Fibroblast of the aortic adventitia (primary cell): ENCODE data around the gene MEGF10. TPM values are rescaled to one million over a fixed set of nuclear protein-coding genes. Genes with fewer than 3 reads are reported as not detected.
"Not testable (repeated sequence)": the region's sequence is repeated elsewhere in the genome, so short reads cannot be mapped to it uniquely, and the experiment has no call there.

Experiments used
- DNase-seq: peaks from one replicate; pipeline ENCODE4 v3.0.0-alpha.2; 2010; ENCODE audit warnings: low read depth
- H3K4me3 ChIP-seq: 2 replicates; pipeline ENCODE4 v1.5.1; 2011; ENCODE audit warnings: low read depth, mild to moderate bottlenecking, control low read depth, low read length, moderate library complexity
- CTCF ChIP-seq: IDR thresholded peaks from 2 replicates; pipeline ENCODE4 v1.5.1; 2011; ENCODE audit warnings: mild to moderate bottlenecking, low read length, control low read depth, inconsistent platforms; ENCODE audit not compliant: insufficient read depth
- total RNA-seq: library from RNA; depleted of rRNA; stranded (reverse); fragments of >200 nt; gene quantifications from 2 replicates; pipeline ENCODE4 v1.2.3, GENCODE V29; 2012; ENCODE audit warnings: low replicate concordance

Gene MEGF10
- total RNA-seq = not detected in 2 replicates

- TF ChIP-seq CTCF = peak; percentile 81
- H3K4me3 ChIP-seq = peak within 1 kb of the TSS; percentile 49
- DNase-seq = peak; percentile 48
Measured at GRCh38 chr5:127290019-127290945, at the start of gene MEGF10. TSS of gene MEGF10 (plus strand) at chr5:127290796. CDS start at chr5:127331309, 40,513 bp downstream.

- H3K4me3 ChIP-seq = no peak overlapping the region
- no peak for TF ChIP-seq CTCF
- no peak for DNase-seq
Measured at GRCh38 chr5:127243011-127243410, 47.6 kb upstream of the MEGF10 start.

- no peak for TF ChIP-seq CTCF
- DNase-seq = peak; percentile 7
- H3K4me3 ChIP-seq = no peak overlapping the region
Measured at GRCh38 chr5:127254729-127255284, 35.8 kb upstream of the MEGF10 start.

- no peak overlapping the region for H3K4me3 ChIP-seq
- TF ChIP-seq CTCF = no peak
- no peak for DNase-seq
Measured at GRCh38 chr5:127256886-127257597, 33.6 kb upstream of the MEGF10 start.

- H3K4me3 ChIP-seq = no peak overlapping the region
- DNase-seq = no peak
- TF ChIP-seq CTCF = no peak
Measured at GRCh38 chr5:127260686-127261085, 29.9 kb upstream of the MEGF10 start.

- DNase-seq, H3K4me3 ChIP-seq: not testable (repeated sequence)
Measured at GRCh38 chr5:127265473-127265872, 25.1 kb upstream of the MEGF10 start.

GRCh38 chr5:127268342-127268741, 22.3 kb upstream of the MEGF10 start:
- DNase-seq, H3K4me3 ChIP-seq: not testable (repeated sequence)

GRCh38 chr5:127270713-127271112, 19.9 kb upstream of the MEGF10 start:
- not testable (repeated sequence) for H3K4me3 ChIP-seq, DNase-seq
